ENCODE results near the gene ZBTB20. TPM values are rescaled to one million over a fixed set of nuclear protein-coding genes. Genes with fewer than 3 reads are reported as not detected.

Gene ZBTB20
- total and polyA plus RNA-seq, 8 donors = 0.15 to 149 (median 38.5) TPM

DNA sequence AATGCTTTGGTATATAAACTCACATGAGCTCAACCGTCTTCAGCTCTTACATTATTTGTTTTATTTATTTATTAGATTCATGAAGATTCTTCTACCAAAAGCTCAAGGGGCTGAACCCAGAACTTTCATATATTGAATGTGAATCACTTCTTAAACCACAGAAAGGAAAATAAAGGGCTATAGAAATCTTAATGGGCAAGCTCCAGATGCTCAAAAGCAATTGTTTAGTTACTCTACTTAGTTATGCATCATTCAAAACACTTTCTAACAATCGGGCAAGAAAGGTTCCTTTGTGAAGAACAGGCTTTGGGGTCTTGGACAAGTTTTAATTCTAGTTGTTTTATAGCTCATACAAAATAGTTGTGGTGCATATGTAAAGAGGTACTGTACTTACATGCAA is 473.1 kb downstream of the ZBTB20 start:
- no peaks in the 10 kb centered on the region for H3K9me3 ChIP-seq
- no peak overlapping the region for H3K27ac ChIP-seq
- no peaks in the 10 kb centered on the region for H3K36me3 ChIP-seq
- no peaks in the 10 kb centered on the region for H3K27me3 ChIP-seq
- no peak for TF ChIP-seq POLR2AphosphoS5 (IDR thresholded peaks at IDR 0.05)
- TF ChIP-seq, protein P1, sequence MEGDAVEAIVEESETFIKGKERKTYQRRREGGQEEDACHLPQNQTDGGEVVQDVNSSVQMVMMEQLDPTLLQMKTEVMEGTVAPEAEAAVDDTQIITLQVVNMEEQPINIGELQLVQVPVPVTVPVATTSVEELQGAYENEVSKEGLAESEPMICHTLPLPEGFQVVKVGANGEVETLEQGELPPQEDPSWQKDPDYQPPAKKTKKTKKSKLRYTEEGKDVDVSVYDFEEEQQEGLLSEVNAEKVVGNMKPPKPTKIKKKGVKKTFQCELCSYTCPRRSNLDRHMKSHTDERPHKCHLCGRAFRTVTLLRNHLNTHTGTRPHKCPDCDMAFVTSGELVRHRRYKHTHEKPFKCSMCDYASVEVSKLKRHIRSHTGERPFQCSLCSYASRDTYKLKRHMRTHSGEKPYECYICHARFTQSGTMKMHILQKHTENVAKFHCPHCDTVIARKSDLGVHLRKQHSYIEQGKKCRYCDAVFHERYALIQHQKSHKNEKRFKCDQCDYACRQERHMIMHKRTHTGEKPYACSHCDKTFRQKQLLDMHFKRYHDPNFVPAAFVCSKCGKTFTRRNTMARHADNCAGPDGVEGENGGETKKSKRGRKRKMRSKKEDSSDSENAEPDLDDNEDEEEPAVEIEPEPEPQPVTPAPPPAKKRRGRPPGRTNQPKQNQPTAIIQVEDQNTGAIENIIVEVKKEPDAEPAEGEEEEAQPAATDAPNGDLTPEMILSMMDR (IDR thresholded peaks at IDR 0.05) = no peak
- no peak for TF ChIP-seq EP300 (IDR thresholded peaks at IDR 0.05)
- TF ChIP-seq POLR2A (IDR thresholded peaks at IDR 0.05) = no peak
- no peak overlapping the region for H3K4me3 ChIP-seq
- no peak for DNase-seq
- 70 to 82% (median 77%) methylated on average over 2 of the region's 2 CpGs for WGBS, 5 donors
- H3K4me1 ChIP-seq = peaks cover 0 to 10% (median 0%) of the 10 kb centered on the region in 4 donors
- intact Hi-C loops (cut with DNase I; ENCODE audit: low total_unique reads) = no loop called here

DNA sequence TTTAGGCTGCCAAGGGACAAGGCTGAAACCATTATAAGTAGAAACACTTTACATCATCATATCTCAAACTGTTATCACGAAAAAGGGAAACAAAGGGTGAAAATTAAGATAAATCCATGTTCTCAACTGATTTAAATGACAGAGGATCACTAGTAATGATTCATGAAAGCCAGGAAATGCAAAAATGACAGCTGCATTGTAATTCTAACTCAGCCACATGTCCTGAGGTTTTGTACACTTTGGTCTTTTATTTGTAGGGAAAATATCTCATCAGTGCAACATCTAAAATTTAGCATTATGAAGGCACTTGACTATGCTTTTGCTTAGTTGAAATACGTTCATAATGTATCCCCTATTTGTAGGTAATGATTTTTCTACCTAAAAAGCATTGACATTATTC is 473.6 kb downstream of the ZBTB20 start:
- DNase-seq = no peak
- Histone ChIP-seq H3K27me3 (no peaks in the 10 kb centered on the region), H3K4me1 (peaks cover 0 to 16% (median 0%) of the 10 kb centered on the region in 4 donors), H3K27ac (no peak overlapping the region), H3K4me3 (no peak overlapping the region), H3K9me3 (no peaks in the 10 kb centered on the region), H3K36me3 (no peaks in the 10 kb centered on the region)
- no peak for TF ChIP-seq POLR2A (IDR thresholded peaks at IDR 0.05)
- TF ChIP-seq, protein P1 (IDR thresholded peaks at IDR 0.05) = no peak
- no peak for TF ChIP-seq POLR2AphosphoS5 (IDR thresholded peaks at IDR 0.05)
- WGBS, 5 donors = 52 to 62% (median 61%) methylated on average over 2 of the region's 2 CpGs
- intact Hi-C loops (cut with DNase I; ENCODE audit: low total_unique reads) = no loop called here

DNA sequence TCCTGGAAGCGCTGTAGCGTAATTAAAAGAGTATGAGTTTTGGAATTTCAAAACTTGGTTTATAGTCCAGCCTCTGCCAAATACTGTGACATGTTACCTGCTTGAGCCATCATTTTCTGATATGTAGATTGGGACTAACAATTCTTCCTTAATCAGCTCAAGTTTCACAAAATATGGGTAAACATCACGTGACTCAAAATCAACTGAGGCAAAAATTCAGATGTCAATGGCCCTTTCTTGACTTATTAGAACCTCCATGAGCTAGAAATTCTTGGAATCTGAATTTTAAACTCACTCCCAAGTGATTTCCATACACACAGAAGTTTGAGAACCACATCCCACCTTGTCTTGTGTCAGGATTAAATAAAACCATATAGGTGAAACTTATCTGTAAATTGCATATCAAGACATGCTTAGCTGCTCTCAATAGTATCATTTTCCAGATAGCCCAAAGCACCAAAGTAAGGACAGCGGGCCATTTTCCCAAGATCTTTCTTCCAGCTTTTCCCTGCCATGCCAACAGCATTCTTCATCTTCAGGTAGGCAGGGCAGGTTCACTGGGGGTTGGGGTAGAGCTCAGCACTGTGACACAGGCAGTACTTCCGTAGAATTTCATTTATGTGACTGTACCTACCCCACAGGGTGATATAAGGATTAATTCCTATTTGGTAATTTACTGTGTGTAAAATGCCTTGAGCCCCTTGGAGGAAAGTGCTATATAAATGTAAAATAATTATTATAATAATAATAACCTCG is 474.2 kb downstream of the ZBTB20 start:
- Histone ChIP-seq H3K9me3 (no peaks in the 10 kb centered on the region), H3K4me1 (peaks cover 0 to 17% (median 0%) of the 10 kb centered on the region in 4 donors), H3K36me3 (no peaks in the 10 kb centered on the region), H3K4me3 (no peak overlapping the region), H3K27ac (no peak overlapping the region), H3K27me3 (no peaks in the 10 kb centered on the region)
- TF ChIP-seq, protein P1 (IDR thresholded peaks at IDR 0.05) = no peak
- TF ChIP-seq POLR2A (IDR thresholded peaks at IDR 0.05) (no peak), EP300 (IDR thresholded peaks at IDR 0.05) (no peak), POLR2AphosphoS5 (IDR thresholded peaks at IDR 0.05) (no peak)
- no peak for DNase-seq
- intact Hi-C loops (cut with DNase I; ENCODE audit: low total_unique reads) = no loop called here
- WGBS, 5 donors = 86 to 91% (median 88%) methylated on average over 6 of the region's 6 CpGs

DNA sequence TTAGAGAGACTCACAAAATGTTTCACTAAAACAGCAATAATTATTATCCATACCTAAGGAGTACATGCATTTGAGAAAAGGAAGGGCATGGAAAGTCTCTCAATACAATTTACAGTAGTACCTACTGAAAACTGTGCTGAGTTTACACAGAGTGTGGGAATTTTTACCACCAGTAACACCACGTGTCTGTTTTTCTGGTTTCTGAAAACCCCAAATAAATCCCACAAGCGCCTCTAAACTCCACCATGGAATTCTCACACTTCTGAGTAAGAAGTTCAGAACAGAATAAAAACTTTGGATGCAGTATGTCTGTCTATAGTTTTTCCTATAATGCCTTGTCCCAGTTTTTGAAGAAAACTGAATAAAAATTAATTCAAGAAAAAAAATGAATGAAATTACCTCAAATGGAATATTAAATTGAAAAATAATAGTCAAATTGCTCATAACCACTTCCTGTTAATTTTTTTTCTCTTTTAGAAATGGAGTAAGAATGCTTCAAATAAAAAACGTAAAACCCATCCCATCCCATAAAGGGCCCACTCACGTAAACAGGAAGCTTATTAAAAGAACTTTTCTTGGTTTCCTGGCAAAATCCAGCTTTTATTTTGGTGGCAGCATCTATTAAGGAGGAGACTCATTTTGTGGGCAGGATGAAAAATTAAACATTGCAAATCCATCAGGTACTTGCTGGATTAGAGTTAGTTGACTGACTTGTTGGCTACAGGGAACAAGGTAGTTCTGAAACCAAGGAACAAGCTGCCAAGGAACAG is 475.2 kb downstream of the ZBTB20 start:
- Histone ChIP-seq H3K9me3 (no peaks in the 10 kb centered on the region), H3K4me3 (no peak overlapping the region), H3K36me3 (no peaks in the 10 kb centered on the region), H3K27ac (no peak overlapping the region), H3K27me3 (no peaks in the 10 kb centered on the region), H3K4me1 (peaks cover 0 to 17% (median 0%) of the 10 kb centered on the region in 4 donors)
- no peak for DNase-seq
- TF ChIP-seq, protein P1 (IDR thresholded peaks at IDR 0.05) = no peak
- TF ChIP-seq POLR2AphosphoS5 (IDR thresholded peaks at IDR 0.05) = no peak
- TF ChIP-seq POLR2A (IDR thresholded peaks at IDR 0.05) = no peak
- no peak for TF ChIP-seq EP300 (IDR thresholded peaks at IDR 0.05)
- intact Hi-C loops (cut with DNase I; ENCODE audit: low total_unique reads) = no loop called here
- WGBS, 5 donors = 75 to 91% (median 84%) methylated on average over 4 of the region's 4 CpGs

Data from stomach (tissue), 9 donors.